T-helper 1 cell treated with Interleukin-12 subunit alpha and Interleukin-12 subunit beta and Interleukin-4 antibody, amounts not matched to agents 30 ng/mL and 1 ng/mL, for 36 hours (primary cell): ENCODE measurements around the gene ARHGEF4. TPM values are rescaled to one million over a fixed set of nuclear protein-coding genes. Genes with fewer than 3 reads are reported as not detected.

Source experiments
- intact Hi-C: fragments of 100-400 bp; cut with micrococcal nuclease; formaldehyde crosslinking; loops from one replicate; pipeline ENCODE4 v1.15.1; 2024
- total RNA-seq: library from RNA; stranded (reverse); gene quantifications from 2 replicates; pipeline ENCODE4 v1.2.3, GENCODE V29; 2022

The ARHGEF4 gene
- total RNA-seq, 1 donor from 2014 or later = 0.37 TPM

DNA sequence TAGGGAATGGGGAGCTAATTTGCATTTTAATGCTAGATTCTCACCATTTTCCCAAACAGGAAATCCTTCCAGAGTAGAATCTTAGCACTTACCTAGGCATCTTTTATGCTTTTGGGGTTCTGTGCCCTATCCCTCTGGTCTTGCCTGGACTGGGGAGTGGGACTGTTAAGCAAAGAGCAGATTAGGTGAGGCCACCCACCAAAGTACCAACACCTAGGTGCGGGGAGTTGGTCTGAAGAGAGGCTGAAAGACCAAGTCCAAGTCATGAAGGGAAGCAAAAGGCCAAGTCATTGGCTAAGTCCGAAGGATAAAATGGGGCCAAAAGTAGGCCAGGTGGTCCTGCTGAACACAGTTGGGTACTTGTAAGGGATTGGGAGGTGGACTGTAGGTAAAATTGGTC, 169.8 kb downstream of the ARHGEF4 start:
- intact Hi-C loops = no loop called here

DNA sequence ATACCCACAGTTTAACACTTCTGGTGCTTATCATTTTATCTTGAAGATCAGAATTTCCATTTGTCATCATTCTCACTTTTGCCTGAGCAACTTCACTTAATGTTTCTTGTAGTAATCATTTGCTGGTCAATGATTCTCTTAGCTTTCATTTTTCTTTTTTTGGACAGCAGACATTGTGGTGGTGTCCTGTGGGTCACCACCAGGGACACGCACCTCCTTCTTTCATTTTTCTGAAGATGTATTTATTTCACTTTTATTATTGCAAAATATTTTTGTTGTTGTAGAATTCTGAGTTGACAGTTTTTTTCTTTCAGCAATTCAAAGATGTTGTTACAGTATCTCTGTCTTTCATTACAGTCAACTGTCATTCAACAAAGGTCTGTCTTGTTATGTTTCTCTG, 172.3 kb downstream of the ARHGEF4 start:
- intact Hi-C loops = no loop called here

DNA sequence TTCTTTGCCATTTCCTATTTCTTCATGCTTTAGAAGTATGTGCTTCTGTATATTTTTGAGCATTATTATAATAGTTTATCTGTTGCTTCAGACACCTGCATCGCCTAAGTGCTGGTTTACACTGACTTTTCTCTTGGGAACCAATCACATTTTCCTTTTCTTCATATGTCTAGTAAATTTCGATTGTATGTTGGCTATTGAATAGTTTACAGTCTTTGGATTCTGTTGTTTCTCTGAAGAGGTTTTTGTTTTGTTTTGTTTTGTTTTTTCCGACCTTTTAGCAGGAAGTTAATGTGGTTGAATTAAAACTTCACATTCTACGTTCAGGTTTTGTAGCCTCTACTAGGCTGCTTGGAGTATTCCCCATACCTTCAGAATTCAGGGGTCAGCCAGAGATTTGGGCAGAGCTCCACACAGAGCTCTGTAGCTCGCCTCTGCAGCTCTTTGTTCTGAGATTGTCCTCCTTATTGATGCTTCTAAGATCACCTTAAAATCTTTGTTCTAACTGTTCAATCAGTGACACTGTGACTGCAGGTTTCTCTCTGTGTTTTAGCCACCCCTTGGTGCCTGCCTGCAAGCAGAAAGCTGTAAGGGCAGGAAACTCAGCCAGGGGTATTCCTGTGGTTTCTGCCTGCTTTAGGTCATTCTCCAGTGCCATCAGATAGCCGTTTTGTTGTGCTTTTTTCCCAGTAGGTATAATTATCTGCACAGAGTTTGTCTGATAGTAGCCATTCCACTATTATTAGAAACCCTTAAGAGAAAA, 173.2 kb downstream of the ARHGEF4 start:
- intact Hi-C loops = no loop called here

DNA sequence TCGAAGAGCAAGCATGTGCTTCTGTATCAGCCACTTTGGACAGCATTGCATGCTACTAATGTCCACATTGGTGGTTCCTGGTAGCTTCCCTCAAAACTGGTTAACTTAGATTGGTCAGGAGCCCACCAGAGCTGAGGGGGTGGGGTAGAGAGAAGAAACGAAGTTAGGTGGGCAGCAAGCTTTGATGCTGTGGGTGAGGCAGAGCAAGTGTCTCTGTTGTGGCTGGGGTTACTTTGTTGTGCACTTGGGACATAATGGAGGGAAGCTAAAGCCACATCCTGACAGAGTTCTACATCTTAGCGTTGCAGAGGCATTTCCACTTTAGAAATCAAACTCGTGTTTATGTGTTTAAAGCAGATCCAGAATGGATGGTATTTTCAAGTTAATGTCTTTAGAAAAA, 173.9 kb downstream of the ARHGEF4 start:
- intact Hi-C loops = no loop called here

DNA sequence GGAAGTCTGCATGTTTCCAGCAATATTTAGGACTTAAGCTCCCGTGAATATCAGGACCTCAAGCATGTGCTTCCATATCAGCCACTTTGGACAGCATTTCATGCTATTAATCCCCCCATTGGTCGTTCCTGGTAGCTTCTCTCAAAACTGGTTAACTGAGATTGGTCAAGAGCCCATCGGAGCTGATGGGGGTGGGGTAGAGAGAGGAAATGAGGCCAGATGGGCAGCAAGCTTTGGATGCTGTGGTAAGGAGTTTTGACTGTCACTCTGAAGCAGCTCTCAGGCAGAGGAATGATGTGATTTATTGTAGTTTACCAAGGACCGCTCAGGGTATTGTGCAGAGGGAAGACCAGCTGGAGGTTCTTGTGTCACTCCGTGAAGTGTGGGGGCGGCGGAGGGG, 174.8 kb downstream of the ARHGEF4 start:
- intact Hi-C loops = no loop called here

DNA sequence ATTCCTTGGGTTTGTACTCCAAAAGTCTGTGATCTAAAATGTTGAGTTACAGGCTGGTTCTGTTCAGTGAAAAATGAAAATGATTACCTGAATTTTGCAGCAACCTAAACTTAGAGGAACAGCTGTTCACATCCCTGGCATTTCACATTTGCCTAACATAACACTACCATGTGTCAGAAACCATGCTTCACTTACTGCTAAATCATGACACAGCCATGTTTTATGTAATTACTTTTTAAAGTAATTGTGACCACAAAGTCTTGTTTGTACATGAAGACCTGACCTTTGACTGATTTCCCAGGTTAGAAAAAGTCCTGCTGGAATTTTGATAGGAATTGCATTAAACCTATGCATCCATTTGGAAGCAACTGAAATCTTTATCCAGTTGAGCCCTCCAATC, 177.4 kb downstream of the ARHGEF4 start:
- intact Hi-C loops = no loop called here

DNA sequence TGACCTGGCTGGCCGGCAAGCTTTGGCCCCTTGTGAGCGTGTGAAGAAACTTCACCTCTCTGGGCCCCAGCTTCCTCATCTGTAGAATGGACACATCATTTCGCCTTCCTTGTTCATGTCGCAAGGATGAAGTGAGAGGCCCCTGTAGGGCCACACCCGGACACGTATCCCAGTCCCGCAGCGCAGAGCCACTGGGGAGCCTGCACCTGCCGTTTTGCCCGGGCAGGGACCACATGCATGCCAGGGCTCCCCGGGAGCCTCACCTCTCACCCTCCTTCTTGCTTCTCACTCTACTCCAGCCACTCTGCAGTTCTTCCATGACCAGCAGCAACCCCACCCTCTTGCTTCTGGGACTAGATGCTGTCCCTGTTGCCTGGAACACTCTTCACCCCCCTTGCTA, 179.1 kb downstream of the ARHGEF4 start:
- intact Hi-C loops = no loop called here

DNA sequence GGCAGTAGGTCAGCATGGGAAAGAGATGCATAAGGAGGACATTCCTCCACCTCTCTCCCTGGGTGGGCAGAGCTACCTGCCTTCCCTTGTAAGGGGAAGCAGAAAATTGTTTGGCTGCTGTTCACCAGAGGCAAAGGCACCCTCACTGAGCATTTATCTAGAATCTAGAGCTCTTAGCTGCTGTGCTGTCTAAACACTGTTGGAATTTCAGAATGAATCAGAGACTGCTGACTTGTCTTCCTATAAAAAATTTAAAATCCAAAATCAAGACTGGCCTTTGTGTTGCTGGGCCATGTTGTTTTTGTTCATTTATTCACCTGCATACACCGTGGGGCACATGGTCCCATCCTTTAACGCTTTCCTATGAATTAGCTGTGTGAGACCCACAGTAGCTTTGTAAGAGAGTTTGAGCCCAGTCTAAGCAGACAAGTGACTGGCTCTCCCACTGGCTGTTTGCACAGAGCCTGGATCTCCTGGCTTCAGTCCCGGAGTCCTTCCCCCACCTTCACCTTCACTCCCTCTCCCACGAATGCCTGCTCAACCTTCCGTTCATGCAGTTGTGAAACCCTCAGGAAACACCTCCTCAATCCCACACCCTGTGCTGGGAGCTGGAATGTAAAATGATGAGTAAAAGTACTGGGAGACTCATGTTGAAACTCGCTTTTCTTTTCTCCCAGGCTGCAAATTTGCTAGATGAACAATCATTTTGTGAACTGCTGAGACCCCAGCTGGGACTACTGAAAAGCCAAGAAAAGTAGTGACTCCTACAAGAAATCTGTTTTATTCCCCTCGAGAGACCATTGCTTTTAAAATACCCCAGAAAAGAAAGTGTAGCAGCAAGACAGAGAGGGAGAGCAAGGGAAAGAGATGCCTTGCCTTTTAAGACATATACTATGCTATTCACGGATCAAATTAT, 180.4 kb downstream of the ARHGEF4 start:
- intact Hi-C loops = no loop called here

DNA sequence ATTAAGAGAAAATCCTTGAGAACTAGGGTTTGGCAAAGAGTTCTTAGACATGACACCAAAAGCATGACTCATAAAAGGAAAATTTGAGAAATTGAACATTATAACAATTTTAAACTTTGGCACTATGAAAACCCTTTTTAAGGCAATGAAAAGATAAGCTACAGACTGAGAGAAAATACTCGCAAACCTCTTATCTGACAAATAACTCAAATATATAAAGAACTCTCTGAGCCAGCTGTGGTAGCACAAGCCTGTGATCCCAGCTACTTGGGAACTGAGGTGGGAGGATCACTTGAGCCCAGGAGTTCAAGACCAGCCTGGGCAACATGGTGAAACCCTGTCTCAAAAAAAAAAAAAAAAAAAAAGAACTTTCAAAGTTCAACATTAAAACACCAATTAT, 186.0 kb downstream of the ARHGEF4 start:
- intact Hi-C loops = no loop called here

DNA sequence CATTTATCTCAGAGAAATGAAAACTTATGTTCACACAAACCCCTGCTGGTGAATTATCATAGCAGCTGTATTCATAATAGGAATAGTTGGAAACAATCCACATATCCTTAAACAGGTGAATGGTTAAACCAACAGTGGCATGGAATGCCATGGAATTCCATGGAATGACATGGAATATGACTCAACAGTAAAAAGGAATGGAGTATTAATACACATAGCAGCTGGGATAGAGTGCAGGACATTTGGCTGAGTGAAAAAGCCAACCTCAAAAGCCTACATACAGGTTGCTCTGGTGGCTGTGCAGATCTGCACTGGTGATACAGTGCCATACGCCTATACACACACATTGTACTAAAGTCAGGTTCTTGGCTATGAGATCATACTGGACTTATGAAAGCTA, 187.0 kb downstream of the ARHGEF4 start:
- intact Hi-C loops = no loop called here

DNA sequence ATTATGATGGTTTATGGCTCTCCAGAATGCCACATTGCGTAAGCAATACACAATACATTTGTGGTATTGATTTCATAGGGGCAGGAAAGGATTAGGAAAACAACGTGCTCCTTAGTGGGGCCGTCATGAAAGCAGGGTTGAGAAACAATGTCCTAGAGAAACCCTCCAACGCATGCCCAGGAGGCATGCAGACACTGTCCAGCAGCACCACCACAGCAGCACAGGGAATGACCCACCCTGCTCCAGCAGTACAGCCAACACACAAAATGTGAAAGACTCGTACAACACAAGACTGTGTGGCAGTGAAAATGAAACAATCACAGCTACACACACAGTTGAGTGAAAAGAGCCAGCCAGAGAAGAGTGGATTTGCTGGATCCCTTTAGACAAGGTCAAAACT, 190.2 kb downstream of the ARHGEF4 start:
- intact Hi-C loops = no loop called here

DNA sequence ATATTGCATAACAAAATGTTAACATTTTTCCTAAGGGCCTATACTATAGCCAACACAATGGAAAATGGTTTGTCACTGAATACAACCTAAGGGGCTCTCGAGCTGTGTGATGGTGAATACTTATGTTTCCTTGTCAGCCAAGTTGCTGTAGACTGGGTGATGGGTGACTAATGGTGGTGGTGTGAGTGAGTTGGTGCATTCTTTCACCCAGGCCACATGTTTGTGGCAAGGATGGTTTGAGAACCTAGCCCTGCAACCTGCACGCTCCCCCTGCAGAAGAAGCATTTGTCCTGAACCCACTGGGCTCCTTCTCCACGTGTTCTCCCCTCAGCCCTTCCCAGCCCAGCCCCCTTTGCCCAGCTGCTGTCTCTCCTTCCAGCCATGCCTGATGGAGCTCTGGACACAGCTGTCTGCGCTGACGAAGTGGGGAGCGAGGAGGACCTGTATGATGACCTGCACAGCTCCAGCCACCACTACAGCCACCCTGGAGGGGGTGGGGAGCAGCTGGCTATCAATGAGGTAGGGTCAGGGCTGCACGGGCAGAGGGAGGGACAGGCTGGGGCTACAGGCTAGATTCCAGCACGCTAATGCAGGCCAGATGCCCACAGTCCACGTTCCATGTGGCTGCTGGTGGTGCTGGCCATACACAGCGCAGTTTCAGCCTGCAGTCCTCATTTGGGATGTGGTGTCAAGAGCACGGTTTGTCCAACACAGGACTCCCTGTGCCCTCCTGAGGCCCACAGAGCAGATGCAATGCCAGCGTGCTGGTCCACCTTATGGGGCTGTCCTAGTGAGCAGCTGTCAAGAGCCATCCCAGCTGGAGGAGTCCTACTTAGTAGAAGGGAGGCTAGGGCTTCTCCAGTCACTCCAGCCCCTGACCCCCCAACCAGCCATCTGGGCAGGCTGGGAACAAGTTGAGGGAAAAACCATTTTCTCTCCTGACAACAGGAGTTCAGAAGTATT, 191.1 kb downstream of the ARHGEF4 start:
- intact Hi-C loops = no loop called here

DNA sequence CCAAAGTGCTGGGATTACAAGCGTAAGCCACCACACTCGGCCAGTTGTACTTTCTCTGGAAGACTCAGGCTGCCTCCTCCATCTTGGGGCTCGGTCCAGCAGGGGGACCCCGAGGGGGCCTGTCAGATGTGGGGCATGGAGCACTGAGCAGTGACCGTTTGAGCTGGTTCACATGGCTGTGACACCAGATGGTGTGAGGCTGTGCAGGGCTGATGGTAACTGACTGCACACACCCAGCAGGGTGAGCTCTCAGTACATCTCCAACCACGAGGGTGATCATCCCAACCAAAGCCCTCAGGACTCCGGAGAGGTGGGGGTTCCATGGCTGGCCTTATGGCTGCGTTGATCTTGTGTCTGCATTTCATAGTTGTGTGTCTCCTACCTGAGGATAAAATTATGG, 193.1 kb downstream of the ARHGEF4 start:
- intact Hi-C loops = no loop called here

DNA sequence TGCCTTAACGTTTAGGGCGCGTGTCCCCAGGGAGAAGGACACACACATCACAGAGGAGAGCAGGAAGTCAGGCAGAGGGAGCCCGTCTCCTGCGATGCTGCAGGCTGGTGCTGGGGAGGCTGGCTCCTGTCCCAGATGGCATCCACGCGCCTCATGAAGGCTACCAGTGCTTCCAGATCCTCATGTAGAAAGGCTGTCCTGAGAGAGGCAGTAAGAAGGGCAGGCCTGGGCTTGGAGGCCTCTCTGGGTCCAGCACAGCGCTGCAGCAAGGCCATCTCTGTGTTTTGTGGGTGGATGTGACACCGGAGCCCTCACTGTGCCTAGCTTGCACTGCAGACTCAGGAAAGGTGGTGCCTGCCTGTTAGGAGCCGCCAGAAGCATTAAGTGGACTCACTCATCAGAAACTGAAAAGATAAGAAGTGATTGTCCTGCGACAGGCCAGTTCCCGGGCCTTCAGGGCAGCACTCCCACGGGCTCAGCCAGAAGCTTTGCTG, 193.8 kb downstream of the ARHGEF4 start:
- intact Hi-C loops = no loop called here

DNA sequence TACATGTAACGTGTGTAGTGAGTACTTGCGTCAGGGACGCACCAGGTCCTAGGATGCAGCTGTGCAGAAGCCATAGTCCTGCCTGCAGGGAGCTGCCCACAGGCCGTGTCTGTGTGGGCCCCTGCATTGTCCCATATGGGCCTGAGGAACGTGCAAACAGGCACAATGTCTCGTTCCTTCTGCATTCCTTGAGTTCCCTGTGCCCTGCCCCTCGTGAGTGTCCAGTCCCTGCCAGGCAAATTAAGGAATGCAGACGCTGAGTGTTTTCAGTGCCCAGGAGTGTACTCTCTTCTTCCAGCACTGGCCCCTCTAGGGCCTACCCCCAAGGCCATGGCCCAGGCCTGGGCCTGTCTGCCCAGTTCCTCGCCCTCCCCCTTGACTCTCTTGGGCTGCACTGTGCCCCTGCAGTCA, 194.7 kb downstream of the ARHGEF4 start:
- intact Hi-C loops = no loop called here

DNA sequence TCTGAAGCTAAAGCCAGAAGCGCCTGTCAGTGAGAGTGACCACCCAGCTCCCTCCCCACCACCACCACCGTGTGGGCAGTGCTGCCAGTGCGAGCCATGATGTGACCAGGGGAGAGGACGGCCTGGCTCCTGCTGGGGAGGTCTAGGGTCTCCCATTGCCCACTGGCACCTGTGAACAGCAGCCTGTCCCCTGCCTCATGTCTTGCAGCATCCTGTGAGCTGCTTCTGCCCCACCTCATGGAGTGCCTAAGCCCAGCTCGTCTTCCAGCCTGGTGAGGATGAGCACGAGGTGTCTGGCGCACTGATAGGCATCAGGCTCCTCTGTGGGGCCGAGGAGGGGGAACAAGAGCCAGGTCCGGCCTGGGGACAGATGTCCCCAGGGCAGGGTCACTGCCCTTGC, 195.2 kb downstream of the ARHGEF4 start:
- intact Hi-C loops = no loop called here

DNA sequence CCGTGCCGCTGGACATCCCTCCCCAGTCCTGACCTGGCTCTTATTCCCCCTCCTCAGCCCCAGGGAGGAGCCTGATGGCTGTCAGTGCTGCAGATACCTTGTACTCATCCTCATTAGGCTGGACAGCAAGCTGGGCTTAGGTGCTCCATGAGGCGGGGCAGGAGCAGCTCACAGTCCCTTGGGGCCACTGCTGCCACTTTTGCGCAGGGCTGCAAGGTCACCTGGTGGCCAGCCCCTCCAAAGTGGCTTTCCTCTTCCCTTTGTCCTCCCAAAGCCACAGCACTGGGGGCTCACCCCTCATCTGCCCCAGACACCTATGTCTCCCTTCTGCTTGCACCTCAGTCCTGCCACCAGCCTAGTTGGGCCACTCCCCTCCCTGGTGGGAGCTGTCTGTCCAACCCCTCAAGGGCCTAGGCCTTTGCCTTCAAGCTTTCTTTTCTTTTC, 195.7 kb downstream of the ARHGEF4 start:
- intact Hi-C loops = no loop called here

DNA sequence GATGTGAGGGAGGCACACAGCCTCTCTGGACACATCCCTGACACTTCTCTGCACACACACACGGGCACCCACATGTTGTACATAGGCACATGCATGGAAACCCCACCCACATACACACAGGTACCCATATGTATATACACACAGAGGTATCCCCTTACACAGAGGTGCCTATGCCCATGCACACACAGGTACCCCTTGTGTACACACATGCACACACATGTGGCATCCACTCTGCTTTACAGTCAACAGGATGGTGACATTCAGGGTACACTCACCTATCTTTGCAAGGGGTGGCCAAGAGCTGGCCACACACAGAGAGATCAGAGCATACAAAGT, 197.0 kb downstream of the ARHGEF4 start:
- intact Hi-C loops = no loop called here

DNA sequence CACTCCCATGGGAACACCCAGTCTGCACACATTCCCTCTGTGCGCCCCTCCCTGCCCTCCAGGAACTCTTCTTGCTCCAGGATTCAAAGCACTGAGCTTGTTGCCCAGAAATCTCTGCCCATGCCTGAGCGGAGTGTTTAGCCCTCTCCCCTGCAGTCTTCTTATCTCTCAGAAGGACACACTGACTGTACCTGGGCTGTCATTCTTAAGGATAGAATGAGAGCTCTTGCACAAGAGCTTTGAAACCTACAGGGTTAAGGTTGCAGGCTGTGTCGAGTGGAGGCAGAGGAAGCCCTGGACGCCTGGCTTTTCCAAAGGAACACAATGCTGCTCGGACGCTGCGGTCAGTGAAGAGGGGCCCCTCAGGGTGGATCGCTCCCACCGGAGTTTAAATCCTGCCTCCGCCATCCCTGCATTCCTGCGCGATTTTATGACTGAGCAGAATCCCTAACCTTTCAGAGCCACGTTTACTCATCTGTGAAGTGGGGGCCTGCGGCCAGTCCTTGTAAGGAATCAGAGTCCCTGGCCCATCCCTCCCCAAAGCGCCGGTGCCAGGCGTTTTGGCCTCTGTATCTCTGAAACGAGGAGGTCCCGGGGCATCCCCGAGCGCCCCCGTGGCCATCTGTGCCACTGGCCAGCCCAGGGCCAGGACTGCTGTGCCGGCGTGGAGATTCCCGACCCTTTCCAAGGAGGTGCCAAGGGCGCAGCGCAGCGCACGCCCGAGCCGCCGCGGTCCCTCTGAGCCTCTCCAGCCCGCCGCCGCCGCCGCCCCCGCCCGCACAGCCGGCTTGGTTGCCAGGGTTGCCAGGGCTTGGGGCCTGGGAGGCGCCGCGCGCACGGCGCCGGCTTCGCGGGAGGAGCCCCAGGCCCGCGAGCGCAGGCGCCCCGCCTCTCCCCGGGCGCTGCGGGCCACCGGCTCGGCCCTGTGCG, 197.7 kb downstream of the ARHGEF4 start:
- intact Hi-C loops = no loop called here

DNA sequence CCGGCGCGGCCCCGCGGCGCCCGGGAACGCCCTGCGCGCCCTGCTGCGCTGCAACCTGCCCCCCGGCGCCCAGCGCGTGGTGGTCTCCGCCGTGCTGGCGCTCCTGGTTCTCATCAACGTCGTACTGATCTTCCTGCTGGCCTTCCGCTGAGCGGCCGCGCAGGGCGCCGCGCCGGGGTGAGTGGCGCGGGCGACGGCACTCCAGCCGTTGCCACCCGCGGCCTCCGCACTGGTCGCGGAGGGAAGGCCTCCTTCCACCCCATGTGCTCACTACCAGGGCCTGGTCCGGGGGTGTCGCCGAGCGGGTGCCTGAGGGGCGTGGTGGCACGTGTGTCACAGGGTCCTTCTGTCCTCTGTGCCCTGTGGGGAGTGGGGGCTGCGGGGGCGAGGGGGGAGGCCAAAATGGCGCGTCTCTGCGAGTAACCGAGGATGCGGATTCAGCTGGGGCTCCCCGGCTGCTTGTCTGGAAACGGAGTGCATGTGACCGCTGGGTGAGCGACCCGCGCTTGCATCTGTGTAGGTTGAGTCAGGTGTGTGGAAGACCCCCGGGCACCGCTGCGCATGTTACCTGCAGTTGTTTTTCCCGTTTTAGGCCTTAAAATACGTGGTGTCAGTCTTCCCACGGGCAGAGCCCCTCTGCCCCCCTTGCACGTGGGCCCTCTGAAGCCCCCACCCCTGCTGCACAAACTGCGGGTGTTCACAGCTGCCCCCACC, 198.6 kb downstream of the ARHGEF4 start:
- intact Hi-C loops = no loop called here
